GM10266 (cell line): ENCODE measurements around the gene PDZD2.
"Not testable (repeated sequence)": the region's sequence is repeated elsewhere in the genome, so short reads cannot be mapped to it uniquely, and the experiment has no call there.

Experiments used
- DNase-seq: peaks from one replicate; pipeline ENCODE4 v3.0.0; 2012; ENCODE audit errors: extremely low spot score
- TF ChIP-seq, protein P1 (sequence below): IDR thresholded peaks from 2 replicates; pipeline ENCODE4 v1.5.1; 2012; ENCODE audit warnings: mild to moderate bottlenecking, low read depth; ENCODE audit not compliant: control insufficient read depth, insufficient read depth; ENCODE audit errors: missing control alignments

PDZD2 gene

DNA sequence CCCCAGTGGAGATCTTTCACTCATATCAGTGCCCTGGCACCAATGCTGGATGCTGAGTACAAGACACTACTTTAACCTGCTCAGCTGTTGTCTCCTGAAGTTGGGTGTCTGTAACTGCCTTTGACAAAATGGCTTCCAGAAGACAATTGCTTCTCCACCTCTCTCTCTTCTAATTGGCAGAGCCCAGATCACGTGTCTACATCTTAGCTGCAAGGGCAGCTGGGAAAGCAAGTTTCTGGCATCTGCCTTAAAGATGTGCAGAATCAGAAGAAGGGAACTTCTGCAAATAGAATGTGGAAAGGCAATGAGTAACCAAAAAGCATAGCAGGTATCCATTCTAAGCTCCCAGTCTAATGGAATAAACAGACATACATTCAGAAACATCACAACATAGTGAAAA lies 81.1 kb downstream of the PDZD2 start:
- DNase-seq = no peak
- TF ChIP-seq, protein P1, sequence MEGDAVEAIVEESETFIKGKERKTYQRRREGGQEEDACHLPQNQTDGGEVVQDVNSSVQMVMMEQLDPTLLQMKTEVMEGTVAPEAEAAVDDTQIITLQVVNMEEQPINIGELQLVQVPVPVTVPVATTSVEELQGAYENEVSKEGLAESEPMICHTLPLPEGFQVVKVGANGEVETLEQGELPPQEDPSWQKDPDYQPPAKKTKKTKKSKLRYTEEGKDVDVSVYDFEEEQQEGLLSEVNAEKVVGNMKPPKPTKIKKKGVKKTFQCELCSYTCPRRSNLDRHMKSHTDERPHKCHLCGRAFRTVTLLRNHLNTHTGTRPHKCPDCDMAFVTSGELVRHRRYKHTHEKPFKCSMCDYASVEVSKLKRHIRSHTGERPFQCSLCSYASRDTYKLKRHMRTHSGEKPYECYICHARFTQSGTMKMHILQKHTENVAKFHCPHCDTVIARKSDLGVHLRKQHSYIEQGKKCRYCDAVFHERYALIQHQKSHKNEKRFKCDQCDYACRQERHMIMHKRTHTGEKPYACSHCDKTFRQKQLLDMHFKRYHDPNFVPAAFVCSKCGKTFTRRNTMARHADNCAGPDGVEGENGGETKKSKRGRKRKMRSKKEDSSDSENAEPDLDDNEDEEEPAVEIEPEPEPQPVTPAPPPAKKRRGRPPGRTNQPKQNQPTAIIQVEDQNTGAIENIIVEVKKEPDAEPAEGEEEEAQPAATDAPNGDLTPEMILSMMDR = no peak

DNA sequence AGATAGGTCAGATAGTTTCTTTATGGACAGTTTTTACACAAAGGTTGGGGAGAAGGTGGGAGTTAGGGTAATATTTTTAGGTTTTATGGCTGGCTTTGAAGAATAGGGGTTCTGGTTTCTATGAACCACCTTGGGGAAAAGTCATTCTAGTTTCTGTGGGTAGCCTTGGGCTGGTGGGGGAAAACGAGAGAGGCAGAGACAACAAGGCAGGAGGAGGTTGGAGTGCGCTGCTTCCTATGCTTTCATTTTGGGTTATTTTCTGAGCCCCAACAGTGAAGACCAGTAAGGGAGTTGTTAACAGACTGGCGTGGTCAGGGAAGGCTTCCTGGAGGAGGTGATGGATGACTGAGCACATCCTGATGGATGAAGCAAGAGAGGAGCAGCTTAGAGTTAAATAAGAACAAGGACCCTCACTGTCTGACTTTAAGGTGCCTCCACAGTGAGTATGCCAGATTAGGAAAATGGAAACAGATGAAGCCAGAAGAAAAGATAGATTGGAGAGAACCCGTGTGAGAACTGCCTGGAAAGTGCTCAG lies 81.9 kb downstream of the PDZD2 start:
- TF ChIP-seq, protein P1 = no peak
- no peak for DNase-seq

DNA sequence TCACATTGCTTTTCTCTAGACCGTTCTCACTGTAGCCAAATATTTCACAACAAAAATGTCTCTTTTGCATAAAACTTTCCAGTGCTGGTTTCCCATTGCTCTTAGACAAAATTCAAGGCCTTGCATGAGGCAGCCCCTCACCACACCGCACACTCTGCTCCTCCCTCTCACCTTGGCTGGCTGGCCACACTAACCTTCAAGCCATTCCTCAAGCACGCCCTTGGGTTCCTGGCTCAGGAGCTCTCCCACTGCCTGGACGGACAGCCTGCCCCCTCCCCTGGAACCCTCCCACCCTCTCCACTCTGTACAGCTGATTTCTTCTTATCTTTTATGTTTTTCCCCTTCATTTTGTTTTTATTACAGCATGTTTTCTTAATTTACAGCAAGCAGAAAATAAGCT lies 83.2 kb downstream of the PDZD2 start:
- no peak for DNase-seq
- TF ChIP-seq, protein P1 = no peak

DNA sequence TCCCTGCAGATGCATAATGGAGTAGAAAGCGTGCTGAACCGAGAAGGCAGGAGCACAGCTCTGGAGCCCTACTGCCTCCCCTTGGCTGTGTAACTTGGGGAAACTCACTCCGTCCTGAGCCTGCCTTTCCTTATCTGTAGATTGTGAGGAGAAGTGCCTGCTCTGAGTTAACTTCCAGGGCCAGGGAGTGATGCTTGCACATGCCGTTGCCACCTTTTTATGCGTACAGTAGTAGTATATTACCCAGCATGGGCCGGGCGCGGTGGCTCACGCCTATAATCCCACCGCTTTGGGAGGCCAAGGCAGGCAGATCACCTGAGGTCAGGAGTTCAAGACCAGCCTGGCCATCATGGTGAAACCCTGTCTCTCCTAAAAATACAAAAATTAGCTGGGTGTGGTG lies 87.1 kb downstream of the PDZD2 start:
- TF ChIP-seq, protein P1 = no peak
- no peak for DNase-seq

DNA sequence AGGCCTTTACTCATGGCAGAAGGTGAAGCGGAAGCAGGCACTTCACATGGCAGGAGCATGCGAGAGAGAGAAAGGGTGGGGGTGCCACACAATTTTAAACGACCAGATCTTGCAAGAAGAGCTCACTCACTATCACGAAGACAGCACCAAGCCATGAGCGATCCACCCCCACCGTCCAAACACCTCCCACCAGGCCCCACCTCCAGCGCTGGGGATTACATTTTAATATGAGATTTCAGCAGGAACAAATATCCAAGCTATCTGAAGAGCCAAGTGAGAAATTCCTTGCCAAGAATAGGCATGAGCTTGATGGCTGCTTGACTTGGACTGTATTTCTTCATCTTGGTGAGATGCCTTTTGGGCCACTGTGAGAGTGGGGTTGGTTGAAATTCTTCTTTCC lies 88.0 kb downstream of the PDZD2 start:
- TF ChIP-seq, protein P1 = no peak
- no peak for DNase-seq

DNA sequence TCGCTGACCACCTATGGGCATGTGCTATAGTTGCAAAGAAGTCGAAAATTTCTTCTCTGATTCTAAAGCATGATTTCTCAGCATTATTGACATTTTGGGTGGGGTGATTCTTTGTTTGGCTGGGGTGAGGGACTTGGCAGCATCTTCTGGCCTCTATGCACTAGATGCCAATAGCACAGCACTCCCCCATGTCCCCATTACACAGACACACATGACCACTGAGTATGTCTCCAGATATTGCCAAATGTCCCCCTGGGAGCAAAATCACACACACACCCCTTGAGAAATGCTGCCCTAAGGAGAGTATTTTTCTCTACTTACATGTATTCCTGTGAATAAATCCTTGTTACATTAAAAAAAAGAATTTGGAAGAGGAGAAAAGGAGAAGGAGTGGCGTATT lies 89.1 kb downstream of the PDZD2 start:
- DNase-seq = no peak
- TF ChIP-seq, protein P1 = no peak

DNA sequence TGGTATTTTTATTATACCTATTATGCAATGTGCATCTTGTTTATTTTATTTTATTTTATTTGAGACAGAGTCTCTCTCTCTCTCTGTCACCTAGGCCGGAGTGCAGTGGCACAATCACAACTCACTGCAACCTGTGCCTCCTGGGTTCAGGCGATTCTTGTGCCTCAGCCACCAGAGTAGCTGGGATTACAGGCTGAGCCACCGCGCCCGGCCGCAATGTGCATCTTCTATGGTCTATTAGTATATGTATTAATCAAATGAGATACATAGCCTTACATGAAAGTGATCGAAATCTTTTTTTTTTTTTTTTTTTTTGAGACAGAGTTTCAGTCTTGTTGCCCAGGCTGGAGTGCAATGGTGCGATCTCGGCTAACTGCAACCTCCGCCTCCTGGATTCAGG lies 89.9 kb downstream of the PDZD2 start:
- not testable (repeated sequence) for DNase-seq

DNA sequence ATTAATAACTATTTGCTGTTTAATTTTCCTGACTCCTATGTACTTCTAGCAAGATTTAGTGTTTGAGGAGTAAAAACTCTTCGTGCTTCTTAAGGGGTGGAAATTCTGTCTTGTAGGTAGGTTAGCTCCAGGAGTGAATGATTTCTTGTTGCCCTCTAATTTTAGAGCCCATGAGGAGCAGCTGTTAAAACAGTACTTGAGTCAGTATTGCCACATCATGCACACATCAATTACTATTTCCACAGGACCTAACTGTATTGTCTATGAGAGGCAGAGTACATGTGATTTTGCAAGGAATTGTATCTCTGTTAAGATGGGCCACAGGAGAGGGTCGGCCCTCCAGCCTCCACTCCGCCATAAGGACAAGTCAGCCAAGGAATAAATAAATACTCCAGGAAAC lies 91.2 kb downstream of the PDZD2 start:
- DNase-seq = no peak
- TF ChIP-seq, protein P1 = no peak
